Suppressor macrophage (primary cell): ENCODE results near the gene AKAP13.
"Not testable (repeated sequence)": the region's sequence is repeated elsewhere in the genome, so short reads cannot be mapped to it uniquely, and the experiment has no call there.

Source experiments
- DNase-seq, 4 experiments: peaks; one replicate each; pipeline ENCODE4 v3.0.0-alpha.2; 2020 to 2022

AKAP13 gene

DNA sequence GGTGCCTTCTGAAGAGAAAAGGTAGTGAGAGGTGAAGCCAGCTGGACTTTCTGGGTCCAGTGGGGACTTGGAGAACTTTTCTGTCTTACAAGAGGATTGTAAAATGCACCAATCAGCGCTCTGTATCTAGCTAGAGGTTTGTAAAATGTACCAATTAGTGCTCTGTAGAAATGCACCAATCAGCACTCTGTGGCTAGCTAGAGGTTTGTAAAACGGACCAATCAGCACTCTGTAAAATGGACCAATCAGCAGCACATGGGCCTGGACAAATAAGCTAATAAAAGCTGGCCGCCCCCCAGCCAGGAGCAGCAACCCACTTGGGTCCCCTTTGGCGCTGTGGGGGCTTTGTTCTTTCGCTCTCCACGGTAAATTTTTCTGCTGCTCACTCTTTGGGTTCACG, 416.0 kb downstream of the AKAP13 start:
- not testable (repeated sequence) for DNase-seq
